ENCODE data around the gene ARHGDIG.

GRCh38 chr16:259814-260253 is 20.6 kb upstream of the ARHGDIG start:
- TF ChIP-seq CTCF (IDR thresholded peaks at IDR 0.05), result no peak
- TF ChIP-seq EP300 (IDR thresholded peaks at IDR 0.05), result no peak
